ENCODE measurements around the gene SOWAHC.

DNA sequence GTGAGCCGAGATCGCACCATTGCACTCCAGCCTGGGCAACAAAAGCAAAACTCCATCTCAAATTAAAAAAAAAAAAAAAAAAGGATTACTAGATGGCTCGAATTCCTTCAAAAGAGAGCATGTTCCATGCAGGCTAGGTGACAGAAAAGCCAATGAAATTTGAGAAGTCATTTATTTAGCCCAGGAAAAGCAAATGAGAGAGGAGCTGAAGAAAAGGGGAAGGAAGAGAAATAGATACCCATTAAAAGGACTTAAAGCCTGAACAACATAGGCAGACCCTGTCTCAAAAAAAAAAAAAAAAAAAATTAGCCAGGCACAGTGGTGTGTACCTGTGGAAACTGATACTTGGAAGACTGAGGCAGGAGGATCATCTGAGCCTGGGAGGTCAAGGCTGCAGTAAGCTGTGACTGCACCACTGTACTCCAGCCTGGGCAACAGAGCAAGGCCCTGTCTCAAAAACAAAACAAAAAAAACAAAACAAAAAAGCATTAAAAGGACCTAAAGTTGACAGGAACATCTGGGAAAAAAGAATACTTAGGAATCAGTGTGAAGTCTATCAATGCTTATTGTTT is 11.5 kb upstream of the SOWAHC start:
- TF ChIP-seq, protein P1, sequence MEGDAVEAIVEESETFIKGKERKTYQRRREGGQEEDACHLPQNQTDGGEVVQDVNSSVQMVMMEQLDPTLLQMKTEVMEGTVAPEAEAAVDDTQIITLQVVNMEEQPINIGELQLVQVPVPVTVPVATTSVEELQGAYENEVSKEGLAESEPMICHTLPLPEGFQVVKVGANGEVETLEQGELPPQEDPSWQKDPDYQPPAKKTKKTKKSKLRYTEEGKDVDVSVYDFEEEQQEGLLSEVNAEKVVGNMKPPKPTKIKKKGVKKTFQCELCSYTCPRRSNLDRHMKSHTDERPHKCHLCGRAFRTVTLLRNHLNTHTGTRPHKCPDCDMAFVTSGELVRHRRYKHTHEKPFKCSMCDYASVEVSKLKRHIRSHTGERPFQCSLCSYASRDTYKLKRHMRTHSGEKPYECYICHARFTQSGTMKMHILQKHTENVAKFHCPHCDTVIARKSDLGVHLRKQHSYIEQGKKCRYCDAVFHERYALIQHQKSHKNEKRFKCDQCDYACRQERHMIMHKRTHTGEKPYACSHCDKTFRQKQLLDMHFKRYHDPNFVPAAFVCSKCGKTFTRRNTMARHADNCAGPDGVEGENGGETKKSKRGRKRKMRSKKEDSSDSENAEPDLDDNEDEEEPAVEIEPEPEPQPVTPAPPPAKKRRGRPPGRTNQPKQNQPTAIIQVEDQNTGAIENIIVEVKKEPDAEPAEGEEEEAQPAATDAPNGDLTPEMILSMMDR (conservative IDR thresholded peaks at IDR 0.05 in 1 of 2, IDR thresholded peaks at IDR 0.05 in 1 of 2; ENCODE audit: low read depth in 1 of 2, low read length in 2 of 2): no peak
- TF ChIP-seq EZH2 (IDR thresholded peaks at IDR 0.05; ENCODE audit: low read length, missing control alignments): no peak
